ENCODE results near the gene MON2.

DNA sequence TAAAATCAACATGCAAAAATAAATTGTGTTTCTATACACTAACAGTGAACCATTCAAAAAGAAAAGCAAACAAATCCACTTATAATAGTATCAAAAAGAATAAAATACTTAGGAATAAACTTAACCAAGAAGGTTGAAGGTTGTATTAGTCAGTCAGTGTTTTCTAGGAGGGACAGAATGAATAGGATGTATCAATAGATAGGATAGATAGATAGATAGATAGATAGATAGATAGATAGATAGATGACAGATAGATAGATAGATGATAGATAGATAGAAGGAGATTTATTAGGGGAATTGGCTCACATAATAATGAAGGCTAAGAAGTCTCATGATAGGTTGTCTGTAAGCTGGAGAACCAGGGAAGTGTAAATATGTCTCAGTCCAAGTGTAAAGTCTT, 37.2 kb upstream of the MON2 start:
- TF ChIP-seq, protein P1, sequence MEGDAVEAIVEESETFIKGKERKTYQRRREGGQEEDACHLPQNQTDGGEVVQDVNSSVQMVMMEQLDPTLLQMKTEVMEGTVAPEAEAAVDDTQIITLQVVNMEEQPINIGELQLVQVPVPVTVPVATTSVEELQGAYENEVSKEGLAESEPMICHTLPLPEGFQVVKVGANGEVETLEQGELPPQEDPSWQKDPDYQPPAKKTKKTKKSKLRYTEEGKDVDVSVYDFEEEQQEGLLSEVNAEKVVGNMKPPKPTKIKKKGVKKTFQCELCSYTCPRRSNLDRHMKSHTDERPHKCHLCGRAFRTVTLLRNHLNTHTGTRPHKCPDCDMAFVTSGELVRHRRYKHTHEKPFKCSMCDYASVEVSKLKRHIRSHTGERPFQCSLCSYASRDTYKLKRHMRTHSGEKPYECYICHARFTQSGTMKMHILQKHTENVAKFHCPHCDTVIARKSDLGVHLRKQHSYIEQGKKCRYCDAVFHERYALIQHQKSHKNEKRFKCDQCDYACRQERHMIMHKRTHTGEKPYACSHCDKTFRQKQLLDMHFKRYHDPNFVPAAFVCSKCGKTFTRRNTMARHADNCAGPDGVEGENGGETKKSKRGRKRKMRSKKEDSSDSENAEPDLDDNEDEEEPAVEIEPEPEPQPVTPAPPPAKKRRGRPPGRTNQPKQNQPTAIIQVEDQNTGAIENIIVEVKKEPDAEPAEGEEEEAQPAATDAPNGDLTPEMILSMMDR (conservative IDR thresholded peaks at IDR 0.05 in 1 of 2, IDR thresholded peaks at IDR 0.05 in 1 of 2; ENCODE audit: extremely low read depth in 1 of 2, insufficient read depth in 1 of 2, low read depth in 1 of 2, low read length in 2 of 2): no peak
- no peak for TF ChIP-seq EZH2 (IDR thresholded peaks at IDR 0.05; ENCODE audit: borderline replicate concordance, low read length)
